GM19463 (cell line): ENCODE data around the gene DPF3.

Experiments used
- ATAC-seq: cut with Tn5 transposase; IDR thresholded peaks from one replicate; pipeline ENCODE4 v1.9.1; 2021; ENCODE audit warnings: mild to moderate bottlenecking, moderate library complexity; ENCODE audit not compliant: unreplicated experiment

The DPF3 gene

DNA sequence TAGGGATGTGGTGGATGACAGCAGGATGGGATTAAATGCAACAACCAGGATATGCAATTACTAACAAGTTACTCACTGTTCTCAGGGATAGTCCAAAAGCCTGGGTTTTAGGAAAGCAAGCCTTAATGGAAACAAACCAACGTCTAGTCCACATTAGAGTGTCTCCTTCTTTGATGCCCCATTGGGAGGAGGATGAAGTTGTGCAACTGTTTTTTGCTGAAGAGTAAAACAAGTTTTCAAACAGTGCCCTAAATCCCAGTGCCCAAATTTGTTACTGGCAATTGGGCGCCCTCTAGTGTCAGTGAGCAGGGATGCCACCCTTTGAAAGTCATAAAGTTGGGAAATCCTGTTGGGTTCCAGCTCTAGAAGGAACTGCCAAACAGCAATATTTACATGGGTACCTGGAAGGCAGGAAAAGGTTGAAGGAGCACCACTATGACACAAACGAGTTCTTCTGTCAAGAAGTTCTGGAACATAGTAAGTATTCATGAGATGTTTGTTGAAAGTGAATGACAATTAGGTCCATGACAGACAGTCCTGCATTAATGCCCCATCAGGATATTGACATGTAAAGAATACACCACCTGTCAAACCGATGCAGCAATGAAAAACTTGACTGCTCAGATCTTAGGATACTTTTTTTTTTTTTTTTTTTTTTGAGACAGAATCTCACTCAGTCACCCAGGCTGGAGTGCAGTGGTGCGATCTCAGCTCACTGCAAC lies 11.1 kb upstream of the DPF3 start:
- no peak for ATAC-seq

GRCh38 chr14:72904218-72904617 lies 10.3 kb upstream of the DPF3 start:
- ATAC-seq: no peak

DNA sequence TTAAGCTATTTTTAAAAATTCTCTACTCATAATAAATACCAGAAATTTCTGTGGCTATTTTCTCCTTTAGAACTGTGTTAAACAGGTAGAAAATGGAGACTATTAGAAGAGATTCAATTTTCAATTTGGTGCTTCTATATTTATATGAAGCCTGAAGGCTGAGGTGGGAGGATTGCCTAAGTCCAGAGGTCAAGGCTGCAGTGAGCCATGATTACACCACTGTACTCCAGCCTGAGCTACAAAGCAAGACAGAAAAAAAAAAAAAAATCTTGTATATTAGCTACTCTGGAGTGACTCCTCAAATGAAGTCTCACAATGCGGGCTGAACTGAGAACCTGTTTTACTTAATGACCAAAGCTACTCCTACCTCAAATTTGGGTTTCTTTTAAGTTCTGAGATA lies 9.8 kb upstream of the DPF3 start:
- no peak for ATAC-seq

DNA sequence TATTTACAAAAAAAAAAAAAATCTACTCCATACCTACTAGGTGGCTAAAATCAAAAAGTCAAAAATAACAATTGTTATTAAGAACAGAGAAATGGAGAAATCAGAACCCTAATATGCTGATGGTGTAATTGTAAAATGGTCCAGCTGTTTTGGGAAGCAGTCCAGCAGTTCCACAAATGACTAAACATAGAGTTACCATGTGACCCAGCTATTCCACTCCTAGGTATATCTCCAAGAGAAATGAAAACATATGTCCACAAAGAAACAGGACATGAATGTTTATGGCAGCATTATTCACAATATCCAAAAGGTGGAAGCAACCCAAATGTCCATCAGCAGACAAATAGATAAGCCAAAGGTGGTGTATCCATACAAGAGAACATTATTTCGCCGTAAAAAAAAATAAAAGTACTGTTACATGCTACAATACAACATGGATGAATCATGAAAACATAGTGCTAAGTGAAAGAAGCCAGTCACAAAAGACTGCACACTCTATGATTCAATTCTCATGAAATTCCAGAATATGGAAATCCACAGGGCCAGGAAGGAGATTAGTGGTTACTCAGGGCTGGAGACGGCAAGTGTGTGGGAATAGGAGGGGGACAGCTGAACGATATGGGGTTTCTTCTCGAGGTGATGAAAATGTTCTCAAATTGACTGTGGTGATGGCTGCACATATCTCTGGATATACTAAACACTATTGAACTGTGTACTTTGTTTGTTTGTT lies 9.1 kb upstream of the DPF3 start:
- no peak for ATAC-seq

- no peak for ATAC-seq
Measured at GRCh38 chr14:72901361-72901760, 7.5 kb upstream of the DPF3 start.

- no peak for ATAC-seq
Measured at GRCh38 chr14:72898448-72898847, 4.5 kb upstream of the DPF3 start.

GRCh38 chr14:72894623-72895378 lies 900 bp upstream of the DPF3 start:
- ATAC-seq: no peak

DNA sequence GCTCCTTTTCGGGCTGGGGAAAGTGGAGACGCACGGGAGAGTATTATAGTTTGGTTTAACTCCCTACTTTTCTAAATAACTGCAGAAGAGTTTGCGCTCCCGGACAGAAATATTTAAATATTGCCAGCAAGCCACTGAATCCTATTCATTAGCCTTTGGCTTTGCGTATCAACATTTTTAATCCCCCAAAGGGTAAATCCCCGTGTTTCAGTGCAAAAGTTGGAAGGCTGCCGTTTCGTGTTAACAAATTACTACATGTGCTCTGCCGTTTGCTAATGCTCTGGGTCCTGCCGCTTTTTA lies 372 bp upstream of the DPF3 start:
- ATAC-seq: no peak

- ATAC-seq: peak; percentile 12
Measured at GRCh38 chr14:72892879-72893635, 844 bp downstream of the DPF3 start.

DNA sequence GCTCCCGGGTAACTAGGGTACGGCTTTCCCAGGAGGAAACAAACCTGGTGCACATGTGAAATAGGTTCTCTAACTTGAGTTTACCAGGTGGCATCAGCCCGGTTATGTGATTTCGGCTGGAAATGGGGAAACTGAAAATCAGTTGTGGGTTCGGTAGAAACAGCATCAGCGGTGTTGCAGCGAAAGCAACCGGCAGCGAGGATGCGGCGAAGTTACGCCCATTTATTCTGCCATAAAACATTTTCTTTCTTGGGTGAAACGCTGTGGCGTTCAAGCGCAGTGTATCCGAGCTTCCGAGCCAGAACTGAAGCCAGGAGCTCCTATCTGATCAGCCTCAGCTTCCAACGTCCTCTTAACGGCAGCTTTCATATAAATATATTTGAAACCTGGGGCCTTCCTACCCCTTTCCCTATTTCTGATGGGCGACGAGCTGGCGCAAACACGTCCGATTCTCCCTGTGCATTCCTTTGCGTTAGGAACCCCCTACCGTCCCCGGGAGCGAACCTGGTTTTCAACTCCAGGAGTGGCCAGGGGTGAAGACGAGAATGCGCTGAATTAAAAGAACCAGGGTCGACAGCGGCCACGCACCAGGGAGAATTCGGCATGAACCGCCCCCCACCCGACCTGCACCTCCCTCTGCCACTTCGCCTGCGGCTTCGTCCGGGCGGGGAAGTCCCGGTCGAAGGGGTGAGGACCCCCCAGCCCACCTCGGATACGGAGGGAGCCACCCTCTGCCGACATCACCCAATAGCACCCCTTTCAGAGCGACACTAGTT lies 1.6 kb downstream of the DPF3 start:
- ATAC-seq: no peak

DNA sequence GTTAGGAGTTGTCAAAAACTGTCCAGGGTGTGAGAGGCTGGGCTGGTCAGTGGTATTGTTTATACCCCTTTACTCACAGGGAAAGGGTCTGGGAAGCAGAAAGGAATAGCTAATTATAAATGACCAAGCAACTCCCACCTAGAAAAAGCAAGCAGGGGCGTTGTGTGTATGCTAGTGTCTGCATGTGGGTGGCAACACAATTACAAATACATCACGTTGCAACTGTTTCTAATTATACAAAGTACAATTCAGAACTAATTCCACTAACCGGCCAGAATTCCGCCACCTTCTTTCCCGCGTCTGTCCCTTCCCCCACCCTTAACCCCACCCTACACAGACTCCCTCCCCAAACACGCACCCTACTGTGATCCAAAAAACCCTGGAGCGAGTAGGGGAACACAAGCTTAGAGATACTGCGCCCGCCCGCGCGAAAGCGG lies 2.2 kb downstream of the DPF3 start:
- no peak for ATAC-seq

GRCh38 chr14:72889366-72889765 lies 4.5 kb downstream of the DPF3 start:
- ATAC-seq: no peak

GRCh38 chr14:72888636-72889201 lies 5.2 kb downstream of the DPF3 start:
- no peak for ATAC-seq

DNA sequence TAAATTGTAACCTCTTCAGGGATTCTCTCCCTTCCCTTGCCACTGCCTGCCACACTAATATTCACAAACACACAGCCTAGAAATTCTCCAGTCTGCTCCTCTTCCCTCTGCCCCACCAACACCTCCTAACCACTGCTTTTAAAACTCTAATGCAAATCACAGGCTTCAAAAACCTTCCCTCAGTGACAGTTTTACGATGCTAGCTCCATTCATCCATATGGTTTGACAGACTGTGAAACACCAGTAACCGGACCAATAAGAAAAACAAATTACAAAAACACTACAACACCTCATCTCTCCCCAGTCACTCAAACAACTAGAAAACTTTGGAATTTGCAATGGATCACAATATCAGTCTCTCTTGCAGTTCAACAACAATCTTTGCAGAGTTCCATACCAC lies 5.7 kb downstream of the DPF3 start:
- ATAC-seq: no peak

GRCh38 chr14:72887514-72887913 lies 6.4 kb downstream of the DPF3 start:
- ATAC-seq: no peak

DNA sequence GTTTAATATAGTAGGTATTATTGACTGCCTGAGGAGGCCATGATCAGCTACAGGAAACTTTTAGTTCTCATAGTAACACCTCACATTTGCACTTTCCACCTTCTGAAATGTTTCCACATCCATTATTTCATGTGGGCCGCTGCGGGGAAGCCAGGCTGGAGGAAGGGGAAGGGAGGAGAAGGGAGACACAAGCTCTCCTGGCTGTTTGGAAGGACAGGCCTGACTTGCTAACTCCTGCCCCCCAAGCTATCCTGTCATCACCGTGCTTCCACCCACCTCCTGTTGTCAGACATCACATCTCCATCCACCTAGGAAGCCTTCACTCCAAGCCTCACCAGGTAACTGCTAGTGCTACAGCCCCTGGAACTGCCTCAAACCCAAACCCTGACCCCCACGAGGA lies 9.5 kb downstream of the DPF3 start:
- ATAC-seq: no peak

- ATAC-seq: peak; percentile 47
Measured at GRCh38 chr14:72883961-72884360, 9.9 kb downstream of the DPF3 start.

- no peak for ATAC-seq
Measured at GRCh38 chr14:72883109-72883508, 10.8 kb downstream of the DPF3 start.

DNA sequence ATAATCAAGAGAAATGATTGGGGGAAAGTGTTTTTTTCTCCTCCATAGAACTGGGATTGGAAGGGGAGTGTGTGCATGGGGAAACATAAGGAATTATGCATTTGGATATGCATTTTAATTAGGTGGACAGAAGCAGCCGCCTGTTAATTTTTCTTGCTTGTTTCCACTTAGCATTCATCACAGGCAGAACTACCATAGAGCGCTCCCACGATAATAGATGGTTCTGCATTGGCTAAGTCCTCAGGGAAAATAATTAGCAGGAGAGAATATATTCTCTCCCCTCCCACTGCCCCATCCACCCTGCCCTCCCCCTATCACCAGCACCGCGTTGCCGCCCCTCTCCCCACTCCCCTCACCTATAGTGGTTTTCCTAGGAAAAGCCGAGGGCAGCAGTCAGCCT lies 11.4 kb downstream of the DPF3 start:
- ATAC-seq: no peak

DNA sequence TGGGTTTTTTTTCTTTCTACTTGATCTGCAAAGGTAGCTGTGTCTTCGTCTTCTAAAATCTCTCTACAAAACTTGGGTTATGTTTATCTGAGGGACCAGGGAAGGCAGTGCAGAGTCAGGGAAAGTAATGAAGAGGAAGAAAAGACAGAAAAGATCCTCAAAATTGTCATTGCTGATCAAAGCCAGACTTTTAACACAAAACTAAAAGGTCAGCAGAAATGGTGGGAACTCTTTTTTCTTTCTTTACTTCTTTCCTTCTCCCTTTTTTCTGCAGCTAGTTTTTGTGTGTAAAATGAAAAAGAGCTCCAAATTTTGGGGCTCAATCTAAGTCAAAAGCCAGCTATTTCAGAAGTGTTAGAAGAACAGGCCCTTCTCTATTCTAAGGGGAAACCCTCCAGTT lies 11.9 kb downstream of the DPF3 start:
- no peak for ATAC-seq
